Colonic mucosa (tissue), 4 donors: ENCODE measurements around the gene AGAP2. TPM values are rescaled to one million over a fixed set of nuclear protein-coding genes. Genes with fewer than 3 reads are reported as not detected.
"Not testable (repeated sequence)": the region's sequence is repeated elsewhere in the genome, so short reads cannot be mapped to it uniquely, and the experiment has no call there.

Experiments
- DNase-seq: peaks from one replicate; pipeline ENCODE4 v3.0.0-alpha.2; 2020
- H3K27ac ChIP-seq: fragments of 200-600 bp; one replicate; pipeline ENCODE4 v1.8.0; 2021
- H3K27me3 ChIP-seq: fragments of 200-600 bp; one replicate; pipeline ENCODE4 v1.8.0; 2021
- H3K36me3 ChIP-seq: fragments of 200-600 bp; one replicate; pipeline ENCODE4 v1.8.0; 2021
- H3K4me1 ChIP-seq: fragments of 200-600 bp; one replicate; pipeline ENCODE4 v1.8.0; 2021; ENCODE audit warnings: mild to moderate bottlenecking
- H3K4me3 ChIP-seq: fragments of 200-600 bp; one replicate; pipeline ENCODE4 v1.8.0; 2021
- H3K9ac ChIP-seq, 2 donors: one replicate each; pipeline ENCODE4 v1.7.0; 2013; ENCODE audit warnings: control low read depth in 2 of 2, low read depth in 2 of 2, low read length in 2 of 2
- H3K9me3 ChIP-seq: fragments of 200-600 bp; one replicate; pipeline ENCODE4 v1.8.0; 2021
- intact Hi-C: fragments of 100-400 bp; cut with DNase I; formaldehyde crosslinking; loops from one replicate; pipeline ENCODE4 v1.14.1; 2022
- total RNA-seq, 2 donors: library from RNA; stranded (reverse); fragmentation: NEBNext Ultra II Directional in 1 of 2; extraction: Animal tissue kit (Norgen Biotek cat#: 25700) in 1 of 2; gene quantifications; one replicate each; pipeline ENCODE4 v1.2.1, GENCODE V29; 2021
- TF ChIP-seq, protein P1 (sequence below): fragments of 200-600 bp; IDR thresholded peaks from one replicate; pipeline ENCODE4 v1.8.0; 2022; ENCODE audit warnings: antibody characterized with exemption, mild to moderate bottlenecking
- donor health status: healthy.
- donor health status: DM: no; HTN: no; CAD: no.
- donor health status: DM: no; HTN: no; CAD: no.

AGAP2 gene
- total RNA-seq, 2 donors from 2014 or later: 0.86 to 1.0 TPM

- Histone ChIP-seq H3K9me3 (no peaks in the 10 kb centered on the region), H3K36me3 (peaks cover 5% of the 10 kb centered on the region), H3K27ac (no peak overlapping the region), H3K9ac (no peak overlapping the region), H3K4me1 (no peaks in the 10 kb centered on the region), H3K4me3 (no peak overlapping the region), H3K27me3 (peaks cover 6% of the 10 kb centered on the region)
- intact Hi-C loops: no loop called here
- no peak for DNase-seq
- TF ChIP-seq, protein P1, sequence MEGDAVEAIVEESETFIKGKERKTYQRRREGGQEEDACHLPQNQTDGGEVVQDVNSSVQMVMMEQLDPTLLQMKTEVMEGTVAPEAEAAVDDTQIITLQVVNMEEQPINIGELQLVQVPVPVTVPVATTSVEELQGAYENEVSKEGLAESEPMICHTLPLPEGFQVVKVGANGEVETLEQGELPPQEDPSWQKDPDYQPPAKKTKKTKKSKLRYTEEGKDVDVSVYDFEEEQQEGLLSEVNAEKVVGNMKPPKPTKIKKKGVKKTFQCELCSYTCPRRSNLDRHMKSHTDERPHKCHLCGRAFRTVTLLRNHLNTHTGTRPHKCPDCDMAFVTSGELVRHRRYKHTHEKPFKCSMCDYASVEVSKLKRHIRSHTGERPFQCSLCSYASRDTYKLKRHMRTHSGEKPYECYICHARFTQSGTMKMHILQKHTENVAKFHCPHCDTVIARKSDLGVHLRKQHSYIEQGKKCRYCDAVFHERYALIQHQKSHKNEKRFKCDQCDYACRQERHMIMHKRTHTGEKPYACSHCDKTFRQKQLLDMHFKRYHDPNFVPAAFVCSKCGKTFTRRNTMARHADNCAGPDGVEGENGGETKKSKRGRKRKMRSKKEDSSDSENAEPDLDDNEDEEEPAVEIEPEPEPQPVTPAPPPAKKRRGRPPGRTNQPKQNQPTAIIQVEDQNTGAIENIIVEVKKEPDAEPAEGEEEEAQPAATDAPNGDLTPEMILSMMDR: no peak
Observed at GRCh38 chr12:57722716-57723629, 15.6 kb downstream of the AGAP2 start.

GRCh38 chr12:57721846-57722608 is 16.5 kb downstream of the AGAP2 start:
- DNase-seq, H3K27me3 ChIP-seq, H3K4me1 ChIP-seq, H3K9ac ChIP-seq, H3K36me3 ChIP-seq, H3K27ac ChIP-seq, H3K4me3 ChIP-seq, H3K9me3 ChIP-seq, intact Hi-C loops: not testable (repeated sequence)

GRCh38 chr12:57720606-57721595 is 17.6 kb downstream of the AGAP2 start:
- TF ChIP-seq, protein P1: no peak
- H3K36me3 ChIP-seq: peaks cover 5% of the 10 kb centered on the region
- intact Hi-C loops: no loop called here
- no peak overlapping the region for H3K27ac ChIP-seq
- no peaks in the 10 kb centered on the region for H3K9me3 ChIP-seq
- no peak overlapping the region for H3K9ac ChIP-seq
- DNase-seq: no peak
- H3K27me3 ChIP-seq: no peaks in the 10 kb centered on the region
- no peaks in the 10 kb centered on the region for H3K4me1 ChIP-seq
- no peak overlapping the region for H3K4me3 ChIP-seq

DNA sequence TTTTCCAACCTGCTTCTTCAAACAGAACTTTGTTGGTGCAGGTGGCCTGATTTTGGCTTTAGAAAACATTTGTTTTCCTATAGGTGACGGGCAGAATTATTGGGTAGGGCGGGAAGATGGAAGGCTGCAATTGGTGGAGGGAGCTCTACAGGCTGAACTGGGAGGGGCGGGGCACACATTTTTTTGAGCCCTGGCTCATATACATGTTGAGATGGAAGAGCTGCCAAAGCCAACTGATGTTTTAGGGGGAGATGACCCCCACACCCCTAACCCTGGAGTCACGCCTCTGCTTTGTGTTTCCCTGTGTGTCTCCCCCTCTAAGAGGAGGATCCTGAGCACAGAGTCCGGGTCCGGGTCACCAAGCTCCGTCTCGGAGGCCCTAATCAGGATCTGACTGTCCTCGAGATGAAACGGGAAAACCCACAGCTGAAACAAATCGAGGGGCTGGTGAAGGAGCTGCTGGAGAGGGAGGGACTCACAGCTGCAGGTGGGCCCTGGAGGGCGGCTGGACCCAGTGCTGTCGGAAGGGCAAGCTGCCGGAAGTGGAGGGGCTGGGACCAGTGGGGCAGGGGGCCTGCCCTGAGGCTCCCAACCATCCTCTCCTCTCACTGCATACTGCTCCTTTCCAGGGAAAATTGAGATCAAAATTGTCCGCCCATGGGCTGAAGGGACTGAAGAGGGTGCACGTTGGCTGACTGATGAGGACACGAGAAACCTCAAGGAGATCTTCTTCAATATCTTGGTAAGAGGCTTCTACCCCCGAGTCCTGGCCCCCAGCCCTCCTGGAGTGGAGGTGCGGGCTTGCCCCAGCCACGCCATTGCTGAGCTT is 18.6 kb downstream of the AGAP2 start:
- Histone ChIP-seq H3K27ac (no peak overlapping the region), H3K27me3 (no peaks in the 10 kb centered on the region), H3K4me1 (no peaks in the 10 kb centered on the region), H3K9ac (no peak overlapping the region), H3K4me3 (no peak overlapping the region), H3K9me3 (no peaks in the 10 kb centered on the region), H3K36me3 (peaks cover 6% of the 10 kb centered on the region)
- DNase-seq: no peak
- intact Hi-C loops: no loop called here
- TF ChIP-seq, protein P1: no peak
